Naive thymus-derived CD8-positive, alpha-beta T cell (primary cell): Measurements from ENCODE around the gene GRM6. TPM values are rescaled to one million over a fixed set of nuclear protein-coding genes. Genes with fewer than 3 reads are reported as not detected.

Experiments used
- ATAC-seq, 2 donors: fragments of 150-1000 bp; cut with Tn5 transposase in 1 of 2; sonication (Bioruptor Pico), chemical (Tn5 transposase) in 1 of 2; 1 replicate in 1 of 2; 2 replicates in 1 of 2; pipeline ENCODE4 v1.10.0; 2021; ENCODE audit warnings: mild to moderate bottlenecking in 2 of 2, moderate library complexity in 2 of 2
- POLR2A ChIA-PET: fragments of 350-600 bp; sonication (Branson Sonifier 250); formaldehyde crosslinking; loops from one replicate; lab custom pipeline; 2021; ENCODE audit warnings: antibody characterized with exemption; lab: Charles Lee
- DNase-seq, 10 donors: peaks; one replicate each; pipeline versions ENCODE4 v3.0.0 to v3.0.0-alpha.2; 2020 to 2022
- H3K27ac Mint-ChIP-seq, 10 donors: one replicate each; pipeline ENCODE4 v1.8.0; 2020 to 2022; ENCODE audit warnings: mild to moderate bottlenecking in 10 of 10, mixed read lengths in 10 of 10, moderate library complexity in 4 of 10, inconsistent platforms in 1 of 10
- H3K27me3 Mint-ChIP-seq, 5 donors: one replicate each; pipeline ENCODE4 v1.8.0; 2021 to 2022; ENCODE audit warnings: mixed read lengths in 5 of 5
- H3K36me3 Mint-ChIP-seq, 3 donors: one replicate each; pipeline ENCODE4 v1.8.0; 2020 to 2022; ENCODE audit warnings: mixed read lengths in 3 of 3, mild to moderate bottlenecking in 2 of 3, inconsistent platforms in 1 of 3
- H3K4me1 Mint-ChIP-seq, 4 donors: one replicate each; pipeline ENCODE4 v1.8.0; 2021 to 2022; ENCODE audit warnings: mixed read lengths in 4 of 4
- H3K4me3 Mint-ChIP-seq, 10 donors: one replicate each; pipeline ENCODE4 v1.8.0; 2020 to 2022; ENCODE audit warnings: mild to moderate bottlenecking in 10 of 10, mixed read lengths in 10 of 10, moderate library complexity in 6 of 10, inconsistent platforms in 1 of 10
- H3K9me3 Mint-ChIP-seq, 9 donors: one replicate each; pipeline ENCODE4 v1.8.0; 2020 to 2022; ENCODE audit warnings: mixed read lengths in 9 of 9, mild to moderate bottlenecking in 3 of 9, inconsistent platforms in 1 of 9, moderate library complexity in 1 of 9
- polyA plus RNA-seq, 3 donors: library from polyadenylated mRNA; unstranded; fragments of 300-500 nt; fragmentation: Illumina TruSeq; gene quantifications; one replicate each; pipeline ENCODE4 v1.2.3, GENCODE V29; 2021
- total RNA-seq, 8 experiments: library from RNA in 2 of 8; stranded (reverse) in 2 of 8; gene quantifications; one replicate each; pipeline ENCODE4 v1.2.3 and lab custom pipeline; 2021 to 2026

GRM6 gene
- total and polyA plus RNA-seq, 5 experiments from 2014 or later, result not detected

DNA sequence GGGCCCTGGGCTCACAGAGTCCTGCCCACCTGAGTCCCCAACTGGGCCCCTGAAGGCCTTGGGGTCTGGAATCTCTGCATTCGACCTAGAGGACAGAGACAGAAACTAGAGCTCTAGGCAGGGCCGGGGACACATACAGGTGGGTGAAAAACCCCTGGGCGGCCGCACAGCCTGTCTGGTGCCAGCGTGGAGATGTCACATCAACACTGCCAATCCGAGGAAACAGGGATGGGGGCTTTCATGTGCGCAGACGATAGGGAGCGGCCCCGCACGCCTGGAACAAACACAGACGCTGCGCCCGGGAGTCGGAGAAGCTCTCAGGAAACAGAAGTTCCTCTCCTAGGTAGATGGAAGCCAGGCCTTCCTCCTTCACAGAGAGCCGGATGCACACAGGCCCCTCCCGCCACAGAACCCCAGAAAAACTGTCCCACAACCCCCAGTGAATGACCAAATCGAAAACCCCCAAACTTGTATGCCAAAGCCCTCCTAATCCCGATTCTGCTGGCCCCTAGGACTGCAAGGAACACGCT lies 1.8 kb downstream of the GRM6 start:
- Mint-ChIP-seq H3K9me3 (peaks cover 0 to 21% (median 3%) of the 10 kb centered on the region in 9 donors), H3K27me3 (peaks cover 15 to 51% (median 35%) of the 10 kb centered on the region in 5 donors), H3K36me3 (peaks cover 0 to under 1% (median 0%) of the 10 kb centered on the region in 3 donors), H3K4me3 (peak overlapping the region in 2 of 10 donors; percentile 44 to 52), H3K27ac (no peak overlapping the region), H3K4me1 (peaks cover 3 to 12% (median 5%) of the 10 kb centered on the region in 4 donors)
- DNase-seq, result no peak
- no peak for ATAC-seq
- POLR2A ChIA-PET, result no interaction called here

DNA sequence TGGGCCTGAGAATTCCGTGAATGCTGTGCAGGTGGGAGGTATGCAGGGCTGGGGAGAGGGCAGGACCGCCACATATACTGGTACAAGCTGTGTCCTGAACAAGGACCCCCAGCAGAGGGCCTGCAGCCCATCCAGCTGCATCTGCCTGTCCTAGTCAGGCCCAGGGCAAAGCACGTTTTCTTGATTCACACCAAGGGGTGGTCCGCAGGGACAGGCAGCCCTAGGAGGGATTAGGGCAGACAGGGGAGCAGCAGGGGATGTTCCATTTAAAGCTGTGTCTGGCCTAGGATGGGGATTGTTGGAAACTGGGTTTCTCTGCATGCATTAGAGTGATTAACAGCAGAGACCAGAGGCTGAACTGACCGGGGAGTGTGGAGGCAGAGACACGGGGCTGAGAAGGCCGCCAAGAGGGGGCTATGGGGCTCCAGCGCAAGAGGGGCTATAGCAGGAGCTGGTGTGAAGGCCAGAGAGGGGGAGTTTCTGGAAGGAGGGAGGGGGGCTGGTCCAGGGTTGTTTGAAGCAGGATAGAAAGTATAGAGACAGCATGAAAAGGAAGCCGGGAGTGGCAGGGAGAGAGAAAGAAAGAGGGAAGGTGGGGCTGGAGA lies 2.7 kb downstream of the GRM6 start:
- H3K36me3 Mint-ChIP-seq, result peaks cover 0 to 5% (median 0%) of the 10 kb centered on the region in 3 donors
- POLR2A ChIA-PET, result no interaction called here
- DNase-seq (no peak), ATAC-seq (no peak)
- H3K9me3 Mint-ChIP-seq, result peaks cover 0 to 24% (median 11%) of the 10 kb centered on the region in 9 donors
- peak overlapping the region in 2 of 10 donors; percentile 27 to 39 for H3K4me3 Mint-ChIP-seq
- peaks cover 3 to 12% (median 5%) of the 10 kb centered on the region in 4 donors for H3K4me1 Mint-ChIP-seq
- H3K27me3 Mint-ChIP-seq, result peaks cover 17 to 51% (median 34%) of the 10 kb centered on the region in 5 donors
- no peak overlapping the region for H3K27ac Mint-ChIP-seq

DNA sequence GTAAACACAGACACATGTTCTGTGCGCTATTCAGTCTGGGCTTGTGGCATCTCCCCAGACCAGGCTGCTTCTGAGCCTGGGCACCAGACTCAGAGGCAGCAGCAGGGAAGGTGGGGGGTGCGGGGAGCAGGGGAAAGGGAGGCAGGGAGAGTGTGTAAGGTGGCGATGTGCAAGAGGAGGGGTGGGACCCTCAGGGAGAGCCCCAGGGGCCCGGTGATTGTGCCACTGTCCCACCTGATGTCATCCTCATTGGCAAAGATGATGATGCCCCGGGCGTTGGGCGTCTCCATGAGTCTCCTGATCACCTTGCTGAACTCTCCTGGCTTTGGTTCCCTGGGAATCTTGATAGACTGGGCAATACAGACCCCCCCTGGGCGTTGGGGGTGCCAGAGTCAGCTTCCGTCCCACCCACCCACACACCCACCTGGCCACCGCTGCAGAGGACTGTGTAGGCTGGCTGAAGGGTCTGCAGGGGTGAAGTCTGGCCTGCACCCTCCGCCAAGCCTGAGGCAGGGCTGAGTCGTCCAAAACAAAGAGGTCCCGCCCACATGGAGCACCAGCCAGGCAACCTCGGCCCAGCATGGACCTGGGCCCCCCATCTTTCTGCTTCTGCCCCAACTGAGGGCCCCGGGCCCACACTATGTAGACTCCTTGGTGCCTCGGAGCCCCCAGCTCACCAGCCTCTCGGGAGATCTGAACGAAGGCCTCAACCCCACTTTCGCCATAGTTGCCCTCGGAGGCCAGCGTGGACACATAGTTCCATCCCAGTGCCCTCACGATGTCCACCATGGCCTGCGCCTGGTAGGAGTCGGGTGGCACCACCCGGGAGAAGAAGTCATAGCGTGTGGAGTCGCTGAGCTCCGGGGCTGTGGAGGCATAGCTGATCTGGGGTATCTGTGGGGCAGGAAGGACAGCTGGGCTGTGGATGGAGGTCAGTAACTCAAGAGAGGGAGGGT lies 3.7 kb downstream of the GRM6 start:
- Mint-ChIP-seq H3K36me3 (peaks cover 0 to 5% (median 0%) of the 10 kb centered on the region in 3 donors), H3K4me1 (peaks cover 3 to 12% (median 5%) of the 10 kb centered on the region in 4 donors), H3K4me3 (no peak overlapping the region), H3K27me3 (peaks cover 16 to 42% (median 34%) of the 10 kb centered on the region in 5 donors), H3K27ac (no peak overlapping the region), H3K9me3 (peaks cover 0 to 29% (median 16%) of the 10 kb centered on the region in 9 donors)
- ATAC-seq (no peak), DNase-seq (no peak)
- POLR2A ChIA-PET, result no interaction called here

DNA sequence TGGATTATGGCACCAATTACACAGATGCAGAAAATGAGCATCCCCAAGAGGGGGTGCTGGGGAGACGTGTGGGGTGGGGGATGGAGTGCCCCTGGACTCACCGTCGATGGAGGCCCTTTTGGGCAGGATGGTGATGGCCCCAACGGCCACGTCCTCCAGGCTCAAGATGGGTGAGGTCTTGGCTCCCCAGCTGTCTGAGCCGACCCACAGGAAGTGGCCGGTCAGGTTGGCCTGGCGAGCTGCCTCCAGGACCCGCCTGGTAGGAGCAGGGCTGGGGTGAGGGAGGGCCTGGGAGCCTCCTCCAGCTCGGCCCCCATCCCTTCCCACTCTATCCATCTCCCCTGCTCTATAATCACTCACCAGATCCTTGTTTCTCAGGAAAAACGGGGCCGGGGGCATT lies 4.6 kb downstream of the GRM6 start:
- no peak overlapping the region for H3K4me3 Mint-ChIP-seq
- ATAC-seq, result no peak
- H3K27ac Mint-ChIP-seq, result no peak overlapping the region
- peaks cover 12 to 32% (median 29%) of the 10 kb centered on the region in 5 donors for H3K27me3 Mint-ChIP-seq
- H3K36me3 Mint-ChIP-seq, result peaks cover 0 to 5% (median 0%) of the 10 kb centered on the region in 3 donors
- no peak for DNase-seq
- peaks cover 2 to 12% (median 4%) of the 10 kb centered on the region in 4 donors for H3K4me1 Mint-ChIP-seq
- POLR2A ChIA-PET, result no interaction called here
- peaks cover 0 to 30% (median 16%) of the 10 kb centered on the region in 9 donors for H3K9me3 Mint-ChIP-seq

DNA sequence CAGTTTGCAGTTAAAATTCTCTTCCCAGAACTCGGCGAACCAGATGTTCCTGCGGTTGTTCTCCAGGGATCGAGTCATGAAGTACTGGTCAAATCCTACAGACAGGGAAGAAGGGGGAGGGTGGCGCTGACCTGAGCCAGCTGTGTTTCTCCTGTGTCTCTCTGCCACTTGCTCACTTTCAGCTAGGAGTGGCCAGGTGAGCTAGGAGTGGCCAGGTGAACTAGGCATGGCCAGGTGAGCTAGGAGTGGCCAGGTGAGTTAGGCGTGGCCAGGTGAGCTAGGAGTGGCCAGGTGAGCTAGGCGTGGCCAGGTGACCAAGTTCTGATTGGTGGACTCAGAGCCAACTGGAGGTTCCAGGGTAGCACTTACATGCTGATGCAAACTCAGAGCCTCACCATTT lies 5.8 kb downstream of the GRM6 start:
- no peak overlapping the region for H3K27ac Mint-ChIP-seq
- H3K9me3 Mint-ChIP-seq, result peaks cover 0 to 35% (median 16%) of the 10 kb centered on the region in 9 donors
- POLR2A ChIA-PET, result no interaction called here
- no peak for ATAC-seq
- peaks cover 0 to 12% (median 2%) of the 10 kb centered on the region in 4 donors for H3K4me1 Mint-ChIP-seq
- H3K4me3 Mint-ChIP-seq, result no peak overlapping the region
- DNase-seq, result no peak
- H3K36me3 Mint-ChIP-seq, result peaks cover 0 to 5% (median 0%) of the 10 kb centered on the region in 3 donors
- H3K27me3 Mint-ChIP-seq, result peaks cover 10 to 27% (median 24%) of the 10 kb centered on the region in 5 donors

DNA sequence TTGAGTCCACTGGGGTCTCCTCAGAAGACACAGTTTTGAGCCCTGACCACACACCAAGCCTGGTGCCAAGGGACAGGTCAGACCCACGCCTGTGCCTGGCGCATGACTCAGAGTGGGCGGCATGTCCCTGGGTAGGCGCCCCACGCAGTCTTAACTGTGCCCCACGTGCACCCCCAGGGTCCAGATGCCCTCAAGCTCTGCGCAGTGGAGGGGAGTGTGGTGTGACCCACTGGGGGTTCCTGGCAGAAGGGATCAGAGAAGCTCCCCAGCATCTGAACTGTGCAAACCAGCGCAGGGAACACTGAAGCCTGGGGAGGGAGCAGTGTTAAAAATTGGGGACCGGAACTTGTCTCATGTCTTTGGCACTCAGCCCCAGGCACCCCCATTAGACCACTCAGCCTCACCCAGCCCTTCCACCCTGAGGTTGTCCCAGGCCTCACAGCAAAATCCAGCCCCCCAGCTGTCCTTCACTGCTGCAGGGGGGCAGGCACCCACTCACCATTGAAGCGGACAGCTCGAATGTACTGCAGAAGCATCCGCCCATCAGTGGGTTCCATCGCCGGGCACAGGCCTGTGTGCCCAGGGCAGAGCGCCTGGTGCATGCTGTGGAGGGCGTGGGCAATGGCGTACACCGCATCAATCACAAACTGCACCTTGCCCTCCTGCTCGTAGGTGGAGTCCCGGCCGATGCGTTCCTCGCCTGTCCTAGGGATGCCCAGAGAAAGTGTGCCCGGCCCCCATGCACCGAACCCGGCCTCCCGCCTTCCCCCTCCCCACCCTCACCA lies 6.5 kb downstream of the GRM6 start:
- no peak for ATAC-seq

DNA sequence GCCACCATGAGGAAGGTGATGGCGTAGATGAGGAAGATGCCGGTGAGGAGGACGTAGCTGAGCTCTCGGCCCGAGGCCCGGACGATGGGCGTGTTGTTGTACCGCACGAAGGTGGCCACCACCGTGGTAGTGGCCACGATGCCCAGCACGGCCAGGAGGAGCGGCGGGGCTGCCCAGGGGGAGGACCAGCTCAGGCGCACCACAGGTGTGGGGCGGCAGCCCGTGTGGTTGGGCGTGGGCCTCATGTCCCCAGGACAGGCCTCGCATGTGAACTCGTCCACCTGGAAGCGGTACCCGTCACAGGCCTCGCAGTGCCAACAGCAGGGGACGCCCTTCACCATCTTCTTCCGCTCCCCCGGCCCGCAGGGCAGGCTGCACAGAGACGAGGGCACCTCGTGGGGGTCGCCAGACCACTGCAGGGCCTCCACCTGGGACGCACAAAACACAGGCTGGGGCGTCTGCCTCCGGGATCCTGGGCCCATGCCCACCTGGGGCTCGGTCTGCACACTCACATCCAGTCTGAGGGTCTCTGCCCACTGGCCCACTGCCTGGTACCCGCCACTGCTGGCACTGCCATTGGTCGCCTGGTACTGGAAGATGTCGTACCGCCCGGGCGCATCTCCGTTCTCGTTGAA lies 8.7 kb downstream of the GRM6 start:
- no peak overlapping the region for H3K4me3 Mint-ChIP-seq
- DNase-seq (no peak), ATAC-seq (no peak)
- POLR2A ChIA-PET, result no interaction called here
- H3K4me1 Mint-ChIP-seq, result no peaks in the 10 kb centered on the region
- peaks cover 0 to 2% (median 0%) of the 10 kb centered on the region in 5 donors for H3K27me3 Mint-ChIP-seq
- H3K27ac Mint-ChIP-seq, result no peak overlapping the region
- H3K9me3 Mint-ChIP-seq, result peaks cover 0 to 57% (median 32%) of the 10 kb centered on the region in 9 donors
- peaks cover 0 to 8% (median 0%) of the 10 kb centered on the region in 3 donors for H3K36me3 Mint-ChIP-seq

More for the DNA sequence above, 6.5 kb downstream of the GRM6 start:
- Mint-ChIP-seq H3K4me1 (peaks cover 0 to 8% (median 2%) of the 10 kb centered on the region in 4 donors), H3K9me3 (peaks cover 0 to 38% (median 16%) of the 10 kb centered on the region in 9 donors), H3K27ac (no peak overlapping the region), H3K36me3 (peaks cover 0 to 5% (median 0%) of the 10 kb centered on the region in 3 donors), H3K27me3 (peaks cover 9 to 22% (median 20%) of the 10 kb centered on the region in 5 donors), H3K4me3 (no peak overlapping the region)
- POLR2A ChIA-PET, result no interaction called here
- no peak for DNase-seq

DNA sequence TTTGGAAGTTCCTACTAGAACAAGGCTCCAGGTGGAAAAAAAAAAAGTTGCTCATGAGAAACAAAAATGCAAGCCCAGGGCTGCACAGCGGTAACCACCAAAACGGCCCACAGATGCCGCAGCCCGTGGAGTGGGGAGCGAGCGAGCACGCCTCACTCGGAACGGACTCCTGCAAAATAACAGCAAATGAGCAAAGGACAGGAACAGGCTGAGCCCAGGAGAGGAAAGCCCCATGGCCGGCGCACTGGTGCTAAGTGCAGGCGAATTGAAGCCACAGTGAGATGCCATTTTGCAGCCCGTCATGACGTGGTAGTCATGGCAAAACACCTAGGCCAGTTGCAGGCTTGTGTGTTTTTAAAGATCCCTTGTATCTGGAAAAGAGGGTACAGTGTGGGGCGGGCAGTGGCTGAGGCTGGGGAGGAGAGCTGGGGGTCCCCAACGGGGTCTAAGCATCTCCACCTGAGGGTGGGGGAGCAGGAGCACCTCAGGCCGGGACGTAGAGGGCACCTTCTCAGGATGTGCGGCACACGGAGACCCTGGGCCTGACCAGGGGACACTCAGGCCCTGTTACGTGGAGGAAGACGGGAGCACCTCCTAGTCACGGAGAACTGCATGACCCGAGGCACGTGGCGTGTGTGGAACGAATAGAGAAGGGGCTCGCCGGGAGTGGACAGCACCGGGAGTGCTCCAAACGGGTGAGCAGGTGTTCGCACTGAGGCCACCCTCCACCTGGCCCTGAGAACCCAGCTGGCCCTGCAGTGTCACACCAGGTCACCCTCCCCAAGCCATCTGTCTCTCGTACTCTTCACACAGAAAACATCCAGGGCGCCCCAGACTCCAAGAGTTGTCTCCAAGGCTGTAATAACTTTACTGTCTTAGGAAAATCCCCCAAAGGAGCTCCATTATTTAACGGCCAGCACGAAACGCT lies 10.7 kb downstream of the GRM6 start:
- ATAC-seq, result no peak
- Mint-ChIP-seq H3K9me3 (peaks cover 0 to 61% (median 48%) of the 10 kb centered on the region in 9 donors), H3K4me3 (no peak overlapping the region), H3K36me3 (peaks cover 0 to 19% (median 4%) of the 10 kb centered on the region in 3 donors), H3K27me3 (peaks cover 0 to 2% (median 0%) of the 10 kb centered on the region in 5 donors), H3K27ac (no peak overlapping the region), H3K4me1 (no peaks in the 10 kb centered on the region)
- POLR2A ChIA-PET, result no interaction called here
- DNase-seq, result no peak

DNA sequence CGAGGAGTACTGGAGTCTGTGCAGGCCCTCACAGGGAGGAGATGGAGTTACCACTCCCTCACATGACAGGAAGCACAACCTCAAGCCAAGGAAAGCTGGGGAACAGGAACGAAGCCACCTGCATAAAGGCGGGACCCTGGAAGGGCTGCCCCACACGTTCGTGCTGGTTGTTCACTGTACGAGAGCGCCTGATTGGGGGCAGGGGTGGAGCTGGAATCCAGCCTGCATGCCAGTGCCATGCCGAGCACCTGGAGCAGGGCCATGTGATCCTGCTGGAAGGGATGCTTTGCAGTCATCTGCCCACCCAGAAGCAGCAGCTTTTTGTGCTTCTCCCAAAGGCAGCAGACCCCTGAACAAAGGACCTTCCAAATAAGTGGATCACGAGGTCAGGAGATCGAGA lies 11.4 kb downstream of the GRM6 start:
- H3K27me3 Mint-ChIP-seq, result peaks cover 0 to 4% (median 0%) of the 10 kb centered on the region in 5 donors
- ATAC-seq, result no peak
- H3K36me3 Mint-ChIP-seq, result peaks cover 0 to 26% (median 7%) of the 10 kb centered on the region in 3 donors
- peaks cover 0 to 64% (median 52%) of the 10 kb centered on the region in 9 donors for H3K9me3 Mint-ChIP-seq
- no peak overlapping the region for H3K4me3 Mint-ChIP-seq
- H3K27ac Mint-ChIP-seq, result no peak overlapping the region
- H3K4me1 Mint-ChIP-seq, result no peaks in the 10 kb centered on the region
- POLR2A ChIA-PET, result no interaction called here
- no peak for DNase-seq

DNA sequence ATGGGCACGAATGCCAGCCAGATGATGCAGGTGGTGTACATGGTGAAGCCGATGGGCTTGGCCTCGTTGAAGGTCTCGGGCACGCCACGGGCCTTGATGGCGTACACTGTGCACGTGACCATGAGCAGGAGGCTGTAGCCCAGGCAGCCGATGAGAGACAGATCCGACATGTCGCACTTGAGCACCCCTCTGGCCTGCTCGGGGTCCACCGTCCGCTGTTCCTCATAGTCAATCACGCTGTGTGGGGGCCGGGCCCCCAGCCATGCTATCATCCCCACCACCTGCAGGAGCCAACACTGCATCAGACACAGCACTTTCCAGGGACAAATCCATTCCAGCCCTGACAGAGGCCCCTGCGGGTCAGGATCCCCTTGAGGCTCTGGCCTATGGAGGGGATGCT lies 12.2 kb downstream of the GRM6 start:
- peaks cover 0 to 66% (median 56%) of the 10 kb centered on the region in 9 donors for H3K9me3 Mint-ChIP-seq
- no peak for ATAC-seq

DNA sequence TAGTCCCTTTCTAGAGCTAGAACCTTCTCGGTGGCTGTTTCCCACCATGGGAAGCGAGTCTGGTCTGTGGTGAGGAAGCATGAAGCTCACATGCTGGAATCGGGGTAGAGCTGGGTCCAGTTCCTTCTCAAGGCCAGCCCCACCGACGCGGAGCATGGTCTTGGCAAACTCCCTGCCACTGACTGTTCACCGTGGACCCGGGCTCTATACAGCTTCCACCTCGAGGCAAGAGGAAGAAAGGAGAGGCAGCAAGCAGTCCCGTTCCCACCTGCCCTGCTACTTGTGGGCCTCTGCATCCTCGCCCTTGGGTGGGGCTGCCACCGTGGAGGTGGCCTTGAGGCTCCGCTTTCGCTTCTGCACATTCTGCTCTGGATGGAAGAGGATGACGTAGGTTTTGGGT lies 13.7 kb downstream of the GRM6 start:
- POLR2A ChIA-PET, result no interaction called here
- Mint-ChIP-seq H3K4me3 (no peak overlapping the region), H3K36me3 (peaks cover 0 to 35% (median 10%) of the 10 kb centered on the region in 3 donors), H3K27ac (peak overlapping the region in 1 of 10 donors; percentile 27), H3K27me3 (peaks cover 0 to 10% (median under 1%) of the 10 kb centered on the region in 5 donors), H3K9me3 (peaks cover 0 to 75% (median 63%) of the 10 kb centered on the region in 9 donors), H3K4me1 (no peaks in the 10 kb centered on the region)
- DNase-seq, result no peak
- no peak for ATAC-seq

More for the DNA sequence above, 12.2 kb downstream of the GRM6 start:
- Mint-ChIP-seq H3K27ac (no peak overlapping the region), H3K4me1 (no peaks in the 10 kb centered on the region), H3K27me3 (peaks cover 0 to 4% (median 0%) of the 10 kb centered on the region in 5 donors), H3K4me3 (no peak overlapping the region), H3K36me3 (peaks cover 0 to 30% (median 7%) of the 10 kb centered on the region in 3 donors)
- no peak for DNase-seq
- POLR2A ChIA-PET, result no interaction called here
